Psoas muscle (tissue), 8 donors: ENCODE data around the gene UQCRC1. TPM values are rescaled to one million over a fixed set of nuclear protein-coding genes. Genes with fewer than 3 reads are reported as not detected.

ENCODE experiments used
- ATAC-seq, 4 donors: fragments of 200-7000 bp; cut with Tn5 transposase; one replicate each; pipeline ENCODE4 v1.9.1; 2020; ENCODE audit warnings: moderate library complexity in 3 of 4, mild to moderate bottlenecking in 2 of 4
- DNase-seq, 2 donors: peaks; one replicate each; pipeline ENCODE4 v3.0.0-alpha.2; 2020
- H3K27ac ChIP-seq: fragments of 200-600 bp; one replicate; pipeline ENCODE4 v1.8.0; 2022
- H3K27me3 ChIP-seq, 3 donors: fragments of 200-600 bp in 1 of 3; one replicate each; pipeline versions ENCODE4 v1.6.1 to v1.8.0; 2013 to 2022; ENCODE audit warnings: low read length in 2 of 3, mild to moderate bottlenecking in 2 of 3, moderate library complexity in 1 of 3; ENCODE audit not compliant: insufficient read depth in 3 of 3
- H3K36me3 ChIP-seq, 2 donors: fragments of 200-600 bp in 1 of 2; one replicate each; pipeline versions ENCODE4 v1.6.1 to v1.8.0; 2013 to 2022; ENCODE audit warnings: low read depth in 1 of 2, mild to moderate bottlenecking in 1 of 2, moderate library complexity in 1 of 2; ENCODE audit not compliant: insufficient read depth in 1 of 2
- H3K4me1 ChIP-seq: fragments of 200-600 bp; one replicate; pipeline ENCODE4 v1.8.0; 2022
- H3K4me3 ChIP-seq: fragments of 200-600 bp; one replicate; pipeline ENCODE4 v1.8.0; 2022; ENCODE audit warnings: mild to moderate bottlenecking
- H3K9me3 ChIP-seq: fragments of 200-600 bp; one replicate; pipeline ENCODE4 v1.8.0; 2022
- CTCF ChIP-seq: fragments of 200-600 bp; IDR thresholded peaks from one replicate; pipeline ENCODE4 v1.8.0; 2022; ENCODE audit warnings: antibody characterized with exemption
- WGBS, 3 donors: extraction: QIAGEN DNeasy Blood & Tissue Kit; methylation state at CpG; one replicate each; pipeline versions ENCODE4 v1.1.6 to v1.1.7; 2013; 5-methylcytosine and 5-hydroxymethylcytosine counted together
- intact Hi-C, 2 donors: fragments of 100-400 bp; cut with DNase I; formaldehyde crosslinking; loops; one replicate each; pipeline versions ENCODE4 v1.11.0 to v1.14.2; 2022
- polyA plus RNA-seq, 3 donors: library from polyadenylated mRNA; stranded (reverse); fragments of 200-250 nt; gene quantifications; one replicate each; pipeline ENCODE4 v1.2.3, GENCODE V29; 2013
- total RNA-seq, 4 donors: library from RNA; stranded (reverse); fragmentation: NEBNext Ultra II Directional in 2 of 4; extraction: Animal tissue kit (Norgen Biotek cat#: 25700) in 2 of 4; gene quantifications; one replicate each; pipeline versions ENCODE4 v1.2.1 to v1.2.4, GENCODE V29; 2021 to 2023
- donor health status: healthy with polysubstance abuse.
- donor health status: DM: no; HTN: no; CAD: no; lungs with moderate emphysema.
- donor health status: Bipolar disorder and iron deficiency.
- donor health status: healthy.
- donor health status: DM: yes; HTN: yes; CAD: no.
- donor health status: DM: no; HTN: no; CAD: no.
- donor health status: DM: no; HTN: no; CAD: no.
- donor health status: DM: yes; HTN: yes; CAD: no.

The UQCRC1 gene
- total and polyA plus RNA-seq, 7 donors, result 466 to 719 (median 674) TPM

GRCh38 chr3:48556796-48557626 is 52.4 kb downstream of the UQCRC1 start, which contains the start of gene PFKFB4:
PFKFB4 (minus strand) TSS chr3:48556803; CDS start chr3:48556777, 26 bp downstream.
- no peak for TF ChIP-seq CTCF
- peak; percentile 98 to 100 for DNase-seq
- Histone ChIP-seq H3K27ac (peak within 1 kb of the TSS; percentile 68), H3K4me1 (peaks cover 33% of the 10 kb centered on the region), H3K27me3 (no peaks in the 10 kb centered on the region), H3K36me3 (no peaks in the 10 kb centered on the region), H3K4me3 (peak within 1 kb of the TSS; percentile 70), H3K9me3 (no peaks in the 10 kb centered on the region)
- intact Hi-C loops, result no loop called here
- WGBS, 3 donors, result 1 to 2% (median 1%) methylated on average over 46 to 53 of the region's 53 CpGs
- ATAC-seq, result peak; percentile 89 to 92 (median 90)

GRCh38 chr3:48555949-48556795 is 53.3 kb downstream of the UQCRC1 start:
- Histone ChIP-seq H3K27ac (no peak overlapping the region), H3K36me3 (no peaks in the 10 kb centered on the region), H3K27me3 (no peaks in the 10 kb centered on the region), H3K4me1 (peaks cover 31% of the 10 kb centered on the region), H3K9me3 (no peaks in the 10 kb centered on the region), H3K4me3 (peak overlapping the region; percentile 70)
- no peak for DNase-seq
- TF ChIP-seq CTCF, result no peak
- WGBS, 3 donors, result 19 to 25% (median 20%) methylated on average over 26 to 29 of the region's 29 CpGs
- intact Hi-C loops, result no loop called here
- no peak for ATAC-seq

- H3K4me3 ChIP-seq, result no peak overlapping the region
- intact Hi-C loops, result no loop called here
- 89 to 93% (median 92%) methylated on average over 10 of the region's 10 CpGs for WGBS, 3 donors
Measured at GRCh38 chr3:48555231-48555948, 54.1 kb downstream of the UQCRC1 start.

More at GRCh38 chr3:48555231-48555948, 54.1 kb downstream of the UQCRC1 start:
- H3K4me1 ChIP-seq, result peaks cover 25% of the 10 kb centered on the region
- no peak for TF ChIP-seq CTCF
- H3K36me3 ChIP-seq, result no peaks in the 10 kb centered on the region
- no peaks in the 10 kb centered on the region for H3K27me3 ChIP-seq
- H3K27ac ChIP-seq, result no peak overlapping the region
- ATAC-seq (no peak), DNase-seq (no peak)
- H3K9me3 ChIP-seq, result no peaks in the 10 kb centered on the region
